Brain pericyte (primary cell): ENCODE measurements around the gene SELENON.

Experiments used
- DNase-seq: peaks from one replicate; pipeline ENCODE4 v3.0.0-alpha.2; 2012; ENCODE audit warnings: low read depth, low spot score

SELENON gene

GRCh38 chr1:25809283-25809926, 9.4 kb downstream of the SELENON start:
- DNase-seq: no peak

GRCh38 chr1:25809929-25810328, 9.9 kb downstream of the SELENON start:
- no peak for DNase-seq

DNA sequence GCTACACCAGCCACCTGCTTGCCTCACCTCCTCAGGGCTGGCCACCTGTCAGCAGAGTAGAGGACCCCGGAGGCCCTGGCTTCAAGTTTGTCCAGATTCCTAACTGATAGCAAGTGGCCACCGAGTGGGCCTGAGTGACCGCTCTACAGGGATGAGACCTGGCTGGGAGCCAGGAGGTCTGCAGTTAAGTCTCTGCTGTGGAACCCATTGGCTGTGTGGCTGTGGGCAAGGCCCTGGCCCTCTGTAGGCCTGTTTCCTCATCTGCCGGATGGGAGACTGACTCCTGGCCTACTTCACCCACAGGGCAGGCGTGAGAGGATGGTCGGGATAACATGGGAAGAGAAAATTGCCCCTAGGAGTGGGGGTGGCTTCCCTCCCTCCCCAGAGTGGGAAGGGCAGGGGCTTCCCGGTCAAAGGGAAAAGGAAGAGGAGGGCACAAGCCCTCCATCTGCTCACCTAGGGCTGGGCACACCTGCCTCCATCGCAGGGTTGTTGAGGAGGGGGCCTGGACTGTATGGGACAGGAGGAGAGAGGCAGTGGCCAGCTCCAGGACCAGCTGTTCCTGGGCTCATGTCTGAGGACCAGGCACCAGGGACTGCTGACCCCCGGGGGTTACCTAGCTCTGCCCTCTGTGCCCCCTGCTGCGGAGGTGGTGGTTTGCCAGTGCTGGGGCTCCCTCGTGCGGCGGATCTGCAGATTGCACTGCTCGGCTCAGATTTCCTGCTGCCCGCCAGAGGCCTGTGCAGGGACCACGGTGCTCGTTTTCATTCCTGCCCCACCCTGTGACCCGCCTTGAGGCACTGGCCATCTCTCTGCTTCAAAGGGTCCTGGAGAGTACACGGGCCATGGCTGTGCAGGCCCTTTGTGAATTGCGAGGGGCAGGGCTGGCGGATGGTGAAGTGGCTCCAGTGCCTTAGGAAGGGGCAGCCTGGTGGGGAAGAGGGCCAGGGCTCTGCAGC, 10.6 kb downstream of the SELENON start:
- DNase-seq: no peak

- no peak for DNase-seq
Observed at GRCh38 chr1:25811384-25812082, 11.5 kb downstream of the SELENON start.

DNA sequence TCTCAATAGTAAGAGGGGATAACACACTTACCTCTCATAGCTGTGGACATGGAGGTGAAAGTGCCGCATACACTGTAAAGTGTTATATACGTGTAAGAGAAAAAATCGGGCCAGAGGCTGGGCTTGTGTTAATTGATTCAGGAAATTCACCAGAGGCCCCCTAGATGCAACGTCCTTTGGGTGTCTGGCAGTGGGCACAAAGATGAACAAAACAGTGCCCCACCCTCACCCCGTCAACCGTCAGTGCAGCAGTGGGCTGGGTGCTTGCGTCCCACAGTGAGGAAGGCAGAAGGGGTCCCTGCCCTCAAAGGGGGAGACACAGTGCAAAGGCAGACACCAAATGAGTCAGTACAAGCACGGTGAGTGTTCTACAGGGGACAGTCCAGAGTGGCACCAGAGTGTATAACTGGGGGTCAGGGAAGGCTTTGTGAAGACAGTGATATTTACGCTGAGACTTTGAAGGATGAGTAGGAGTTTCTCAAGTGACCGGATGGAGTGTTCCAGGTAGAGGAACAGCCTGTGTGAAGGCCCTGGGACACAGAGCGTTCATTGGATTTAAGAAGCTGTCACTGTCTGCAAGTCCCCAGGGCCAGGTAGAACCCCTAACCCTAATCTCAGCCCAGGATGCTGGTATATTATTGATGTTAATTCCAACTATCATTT, 13.2 kb downstream of the SELENON start:
- no peak for DNase-seq

DNA sequence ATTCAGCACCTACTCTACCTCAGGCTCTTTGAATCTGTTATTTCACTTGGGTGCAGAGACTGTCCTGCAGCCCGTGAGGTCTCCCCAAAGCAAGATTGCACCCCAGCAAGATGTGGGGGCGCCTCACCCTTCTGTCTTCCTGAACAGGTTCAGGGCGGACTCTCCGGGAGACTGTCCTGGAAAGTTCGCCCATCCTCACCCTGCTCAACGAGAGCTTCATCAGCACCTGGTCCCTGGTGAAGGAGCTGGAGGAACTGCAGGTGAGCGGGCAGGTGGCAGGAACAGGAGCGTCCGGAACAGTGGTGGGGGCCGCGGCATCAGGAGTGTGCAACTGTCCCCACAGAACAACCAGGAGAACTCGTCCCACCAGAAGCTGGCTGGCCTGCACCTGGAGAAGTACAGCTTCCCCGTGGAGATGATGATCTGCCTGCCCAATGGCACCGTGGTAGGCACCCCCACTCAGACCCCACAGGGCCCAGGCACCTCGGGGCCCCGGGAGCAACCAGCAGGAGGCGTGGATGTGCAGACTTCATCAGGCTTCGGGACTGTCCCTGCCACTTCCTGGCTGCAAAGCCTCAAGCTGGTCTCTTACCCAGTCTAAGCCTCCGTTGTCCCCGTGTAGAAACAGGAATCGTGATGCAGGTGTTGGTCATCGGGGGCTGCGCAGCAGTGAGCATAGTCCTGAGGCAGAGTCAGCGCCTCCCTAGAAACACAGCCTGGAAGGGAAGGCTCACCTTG, 13.9 kb downstream of the SELENON start:
- DNase-seq: no peak

- DNase-seq: no peak
Observed at GRCh38 chr1:25814549-25815087, 14.6 kb downstream of the SELENON start.

DNA sequence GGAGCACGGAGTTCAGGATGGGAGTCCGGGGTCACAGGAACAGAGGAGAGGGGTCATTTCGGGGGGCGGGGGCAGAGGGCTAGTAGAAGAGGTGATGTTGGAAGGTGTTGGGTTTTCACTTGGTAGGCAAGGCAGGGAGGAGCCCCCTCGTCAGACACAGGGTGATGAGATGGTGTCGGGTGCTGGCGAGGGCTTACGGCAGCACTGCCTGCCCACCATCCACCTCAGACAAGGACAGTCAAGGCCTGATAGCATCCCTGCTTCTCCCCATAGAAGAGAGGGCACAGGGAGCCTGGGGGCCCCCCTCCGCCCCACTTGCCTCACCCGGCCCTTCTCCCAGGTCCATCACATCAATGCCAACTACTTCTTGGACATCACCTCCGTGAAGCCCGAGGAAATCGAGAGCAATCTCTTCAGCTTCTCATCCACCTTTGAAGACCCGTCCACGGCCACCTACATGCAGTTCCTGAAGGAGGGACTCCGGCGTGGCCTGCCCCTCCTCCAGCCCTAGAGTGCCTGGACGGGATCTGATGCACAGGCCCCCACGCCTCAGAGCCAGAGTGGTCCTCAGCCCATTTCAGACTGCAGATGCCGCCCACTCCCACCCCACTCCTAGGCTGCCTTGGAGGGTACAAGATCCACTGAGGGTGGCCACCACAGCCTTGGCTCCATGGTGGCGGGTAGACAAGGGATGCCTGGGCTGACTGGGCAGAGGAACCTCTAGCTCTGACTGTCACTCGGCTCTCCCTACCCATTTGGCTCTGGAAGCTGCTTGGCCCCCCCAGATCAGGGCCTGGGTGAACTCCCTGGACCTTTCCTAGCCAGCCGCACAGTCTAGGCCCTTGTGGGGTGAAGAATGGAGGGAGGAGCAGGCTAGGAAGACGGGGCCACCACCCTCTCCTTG, 15.5 kb downstream of the SELENON start:
- no peak for DNase-seq

DNA sequence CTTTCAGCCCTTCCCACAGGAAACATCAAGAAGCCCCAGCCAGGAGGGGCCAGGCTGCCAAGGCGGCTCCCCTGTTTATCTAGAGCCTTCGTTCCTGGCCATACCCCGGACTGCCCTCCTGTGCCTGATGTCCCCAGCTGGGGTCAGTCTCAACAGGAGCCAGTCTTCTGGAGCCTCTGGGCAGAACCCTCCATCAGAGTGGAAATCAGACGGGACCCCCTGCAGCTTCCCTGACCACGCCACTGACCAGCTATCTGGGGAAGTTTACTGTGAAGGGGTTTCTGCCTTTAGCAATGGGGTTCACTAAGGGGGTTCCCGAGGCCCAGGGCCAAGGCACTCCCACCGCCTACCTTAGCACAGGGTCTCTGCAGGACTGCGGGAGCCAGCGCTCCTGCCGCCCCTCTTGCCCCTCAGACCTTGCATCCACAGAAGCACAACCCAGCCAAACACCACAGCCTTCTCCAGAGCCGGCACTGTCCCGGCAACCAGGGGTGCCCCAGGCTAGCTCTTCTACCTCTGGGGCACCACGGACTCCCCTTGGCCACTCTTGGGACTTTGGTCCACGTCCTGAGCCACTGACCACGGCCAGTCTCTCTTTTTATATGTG, 16.2 kb downstream of the SELENON start:
- no peak for DNase-seq

GRCh38 chr1:25817840-25818501, 18.0 kb downstream of the SELENON start:
- no peak for DNase-seq

GRCh38 chr1:25818569-25818968, 18.6 kb downstream of the SELENON start:
- DNase-seq: no peak

- no peak for DNase-seq
Observed at GRCh38 chr1:25819491-25820246, 19.7 kb downstream of the SELENON start, which contains the start of gene MTFR1L. TSS of gene MTFR1L (plus strand) at chr1:25819954. CDS start at chr1:25823105, 3,151 bp downstream.

DNA sequence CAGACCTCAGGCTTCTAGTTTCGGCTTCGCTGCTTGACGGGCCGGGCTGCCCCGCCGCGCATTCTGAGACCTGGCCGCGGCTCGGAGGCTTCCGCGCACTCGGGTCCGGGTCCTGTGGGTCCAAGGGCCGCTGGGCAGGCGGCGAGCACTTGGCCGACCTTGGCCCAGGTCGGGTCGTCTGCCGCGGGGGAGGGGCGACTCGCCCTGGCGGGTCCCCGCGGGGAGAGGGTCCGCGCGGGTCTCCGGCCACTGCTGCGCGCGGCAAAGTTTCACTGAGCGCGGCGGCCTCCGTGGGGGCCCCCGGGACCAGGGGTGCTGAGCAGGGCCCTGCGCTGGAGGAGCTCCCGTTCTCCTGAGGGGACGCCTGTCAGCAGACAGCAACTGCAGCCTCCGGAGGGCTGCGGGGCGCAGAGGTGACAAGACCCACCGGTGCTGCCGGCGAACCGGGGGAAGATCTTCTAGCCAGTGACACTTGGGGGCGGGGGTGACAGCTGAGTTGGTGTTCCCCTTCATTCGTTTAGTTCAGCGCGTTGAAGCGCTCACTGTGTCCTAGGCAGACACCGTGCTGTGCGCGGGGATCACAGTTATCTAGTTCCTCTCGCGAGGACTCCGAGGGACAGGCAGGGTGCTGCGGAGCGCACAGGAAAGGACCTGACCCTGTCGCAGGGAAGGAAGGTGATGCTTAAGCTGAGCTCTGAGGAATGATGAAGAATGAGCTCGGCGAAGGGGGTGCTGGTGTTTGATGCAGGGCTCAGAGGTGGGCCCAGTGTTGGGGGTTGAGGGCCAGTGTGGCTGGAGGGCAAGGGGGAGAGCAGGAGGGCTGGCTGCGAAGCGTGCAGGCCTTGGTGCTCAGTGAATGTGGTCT, 20.5 kb downstream of the SELENON start:
- no peak for DNase-seq

DNA sequence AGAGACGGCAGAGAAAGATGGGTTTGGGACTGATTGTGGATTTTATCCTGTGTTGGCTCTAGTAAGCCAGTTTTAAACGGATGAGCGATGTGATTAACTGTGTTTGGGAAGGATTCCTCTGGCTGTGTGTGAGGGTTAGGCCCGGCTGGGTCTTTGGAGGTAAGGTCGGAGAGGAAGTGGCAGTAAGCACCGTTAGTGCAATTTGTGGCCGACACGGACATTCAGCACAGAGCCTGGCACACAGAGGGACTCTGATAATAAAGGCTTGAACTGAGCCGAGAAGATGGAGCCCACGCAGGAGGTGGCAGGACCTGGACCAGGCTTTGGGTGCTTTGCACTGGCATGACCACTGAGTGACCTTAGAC, 21.1 kb downstream of the SELENON start:
- no peak for DNase-seq

- DNase-seq: no peak
Observed at GRCh38 chr1:25821630-25822091, 21.7 kb downstream of the SELENON start.

DNA sequence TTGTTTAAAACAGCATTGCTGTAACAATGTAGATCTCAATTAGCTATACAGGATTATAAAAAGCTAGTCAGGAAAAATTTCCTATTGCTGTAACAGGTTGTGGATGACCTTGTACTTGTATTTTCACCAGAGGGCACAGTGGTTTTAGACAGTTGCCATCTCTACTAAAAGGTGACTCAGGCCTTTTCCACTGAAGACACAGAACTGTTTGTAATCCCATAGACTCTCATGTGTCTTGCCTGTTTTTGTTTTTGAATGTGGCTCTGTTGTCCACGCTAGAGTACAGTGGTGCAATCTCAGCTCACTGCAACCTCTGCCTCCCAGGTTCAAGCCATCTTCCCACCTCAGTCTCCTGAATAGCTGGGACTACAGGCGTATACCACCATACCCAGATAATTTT, 25.6 kb downstream of the SELENON start:
- no peak for DNase-seq

- DNase-seq: no peak
Observed at GRCh38 chr1:25826571-25826970, 26.6 kb downstream of the SELENON start.
